H9 (cell line): ENCODE measurements around the gene SHISA3. TPM values are rescaled to one million over a fixed set of nuclear protein-coding genes. Genes with fewer than 3 reads are reported as not detected.

Source experiments
- DNase-seq: peaks from one replicate; pipeline ENCODE4 v3.0.0-alpha.2; 2017
- H2AFZ ChIP-seq: one replicate; pipeline ENCODE4 v1.6.1; 2013; ENCODE audit warnings: mild to moderate bottlenecking, low read length, control low read depth, moderate library complexity
- H2AK5ac ChIP-seq: 2 replicates; pipeline ENCODE4 v1.6.1; 2013; ENCODE audit warnings: low read length, control low read depth, mixed read lengths; ENCODE audit not compliant: insufficient read length
- H2BK120ac ChIP-seq: one replicate; pipeline ENCODE4 v1.6.1; 2013; ENCODE audit warnings: low read depth, mild to moderate bottlenecking, low read length, control low read depth, inconsistent platforms; ENCODE audit not compliant: poor library complexity, severe bottlenecking
- H2BK12ac ChIP-seq: 2 replicates; pipeline ENCODE4 v1.6.1; 2013; ENCODE audit warnings: low read length, control low read depth, mixed read lengths, low read depth; ENCODE audit not compliant: insufficient read length
- H2BK15ac ChIP-seq: 2 replicates; pipeline ENCODE4 v1.6.1; 2013; ENCODE audit warnings: low read depth, low read length, control low read depth
- H2BK20ac ChIP-seq: one replicate; pipeline ENCODE4 v1.6.1; 2013; ENCODE audit warnings: low read depth, mild to moderate bottlenecking, low read length, control low read depth, inconsistent platforms; ENCODE audit not compliant: poor library complexity, severe bottlenecking
- H2BK5ac ChIP-seq: 2 replicates; pipeline ENCODE4 v1.6.1; 2013; ENCODE audit warnings: low read length, control low read depth, mixed read lengths; ENCODE audit not compliant: insufficient read length
- H3K14ac ChIP-seq: 2 replicates; pipeline ENCODE4 v1.6.1; 2013; ENCODE audit warnings: low read length, control low read depth; ENCODE audit not compliant: insufficient read depth
- H3K18ac ChIP-seq: 2 replicates; pipeline ENCODE4 v1.6.1; 2013; ENCODE audit warnings: low read depth, mild to moderate bottlenecking, mixed read lengths, low read length, control low read depth; ENCODE audit not compliant: insufficient read length
- H3K23ac ChIP-seq: 2 replicates; pipeline ENCODE4 v1.6.1; 2013; ENCODE audit warnings: low read length, control low read depth, mixed read lengths, low read depth; ENCODE audit not compliant: insufficient read length
- H3K23me2 ChIP-seq: 2 replicates; pipeline ENCODE4 v1.6.1; 2013; ENCODE audit warnings: low read depth, mild to moderate bottlenecking, mixed read lengths, low read length, control low read depth; ENCODE audit not compliant: insufficient read length, poor library complexity, severe bottlenecking
- H3K27ac ChIP-seq: 2 replicates; pipeline ENCODE4 v1.5.1; 2013; ENCODE audit warnings: low read length, control low read depth, mixed read lengths, low read depth; ENCODE audit not compliant: insufficient read length
- H3K27me3 ChIP-seq: 2 replicates; pipeline ENCODE4 v1.6.1; 2013; ENCODE audit warnings: low read length, control low read depth, inconsistent platforms; ENCODE audit not compliant: insufficient read depth
- H3K4ac ChIP-seq: 2 replicates; pipeline ENCODE4 v1.6.1; 2013; ENCODE audit warnings: low read depth, mild to moderate bottlenecking, control low read depth, inconsistent platforms, low read length, moderate library complexity
- H3K4me1 ChIP-seq: 2 replicates; pipeline ENCODE4 v1.6.1; 2013; ENCODE audit warnings: low read length, control low read depth, inconsistent platforms; ENCODE audit not compliant: insufficient read depth
- H3K4me2 ChIP-seq: 2 replicates; pipeline ENCODE4 v1.6.1; 2013; ENCODE audit warnings: low read length, control low read depth, mixed read lengths; ENCODE audit not compliant: insufficient read length, insufficient read depth
- H3K56ac ChIP-seq: 2 replicates; pipeline ENCODE4 v1.6.1; 2013; ENCODE audit warnings: low read depth, mild to moderate bottlenecking, mixed read lengths, low read length, control low read depth; ENCODE audit not compliant: insufficient read length
- H3K79me1 ChIP-seq: 2 replicates; pipeline ENCODE4 v1.6.1; 2013; ENCODE audit warnings: low read depth, mild to moderate bottlenecking, moderate library complexity, low read length, control low read depth, inconsistent platforms; ENCODE audit not compliant: insufficient read depth, poor library complexity, severe bottlenecking
- H3K79me2 ChIP-seq: 2 replicates; pipeline ENCODE4 v1.6.1; 2013; ENCODE audit warnings: low read length, control low read depth, inconsistent platforms; ENCODE audit not compliant: insufficient read depth
- H3K9ac ChIP-seq: 2 replicates; pipeline ENCODE4 v1.6.1; 2013; ENCODE audit warnings: low read length, control low read depth, mixed read lengths; ENCODE audit not compliant: insufficient read length; ENCODE audit errors: extremely low read depth
- H3K9me3 ChIP-seq: one replicate; pipeline ENCODE4 v1.6.1; 2013; ENCODE audit warnings: low read depth, low read length, inconsistent platforms; ENCODE audit not compliant: control insufficient read depth
- H3T11ph ChIP-seq: one replicate; pipeline ENCODE4 v1.6.1; 2013; ENCODE audit warnings: mild to moderate bottlenecking, low read length, control low read depth, inconsistent platforms
- H4K20me1 ChIP-seq: one replicate; pipeline ENCODE4 v1.6.1; 2013; ENCODE audit not compliant: control insufficient read depth, insufficient read length, insufficient read depth
- H4K5ac ChIP-seq: 2 replicates; pipeline ENCODE4 v1.6.1; 2013; ENCODE audit warnings: low read depth, mild to moderate bottlenecking, mixed read lengths, low read length, control low read depth; ENCODE audit not compliant: insufficient read length
- H4K8ac ChIP-seq: replicated peaks from 2 replicates; pipeline ENCODE4 v1.6.1; 2013; ENCODE audit warnings: low read length, control low read depth, mixed read lengths, low read depth; ENCODE audit not compliant: insufficient read length
- H4K91ac ChIP-seq: 2 replicates; pipeline ENCODE4 v1.6.1; 2013; ENCODE audit warnings: low read depth, mild to moderate bottlenecking, moderate library complexity, mixed read lengths, low read length, control low read depth; ENCODE audit not compliant: insufficient read length
- H3K27ac Mint-ChIP-seq, 3 experiments: 2 replicates in 2 of 3; 3 replicates in 1 of 3; pipeline ENCODE4 v1.8.0; 2020 to 2021; ENCODE audit warnings: mixed read lengths in 3 of 3, mild to moderate bottlenecking in 1 of 3, moderate library complexity in 1 of 3
- H3K27me3 Mint-ChIP-seq: 2 replicates; pipeline ENCODE4 v1.8.0; 2021; ENCODE audit warnings: low read depth, mild to moderate bottlenecking, moderate library complexity, mixed read lengths
- H3K36me3 Mint-ChIP-seq, 3 experiments: 2 replicates in 2 of 3; 3 replicates in 1 of 3; pipeline ENCODE4 v1.8.0; 2020 to 2021; ENCODE audit warnings: low read depth in 3 of 3, mixed read lengths in 3 of 3; ENCODE audit not compliant: insufficient read depth in 1 of 3
- H3K4me1 Mint-ChIP-seq, 2 experiments: 2 replicates each; pipeline ENCODE4 v1.8.0; 2020; ENCODE audit warnings: mixed read lengths in 2 of 2
- H3K4me3 Mint-ChIP-seq, 2 experiments: 2 replicates in 1 of 2; 3 replicates in 1 of 2; pipeline ENCODE4 v1.8.0; 2020 to 2021; ENCODE audit warnings: mild to moderate bottlenecking in 2 of 2, mixed read lengths in 2 of 2, moderate library complexity in 1 of 2
- H3K9me3 Mint-ChIP-seq, 2 experiments: 2 replicates in 1 of 2; 3 replicates in 1 of 2; pipeline ENCODE4 v1.8.0; 2020; ENCODE audit warnings: mild to moderate bottlenecking in 2 of 2, mixed read lengths in 2 of 2, moderate library complexity in 1 of 2
- CTCF ChIP-seq: fragments of 200-600 bp; sonication (generic); conservative IDR thresholded peaks from 3 replicates; pipeline ENCODE4 v1.8.0; 2021; ENCODE audit warnings: antibody characterized with exemption, mild to moderate bottlenecking
- WGBS: extraction: QIAGEN DNeasy Blood & Tissue Kit; methylation state at CpG from one replicate; pipeline ENCODE4 v1.1.7; 2013; ENCODE audit warnings: missing lambda C conversion rate, low lambda C conversion rate, mixed read lengths; ENCODE audit not compliant: insufficient read length; ENCODE audit errors: extremely low coverage; 5-methylcytosine and 5-hydroxymethylcytosine counted together
- total RNA-seq: library from RNA; stranded (reverse); gene quantifications from 2 replicates; pipeline ENCODE4 v1.2.1, GENCODE V29; 2021

The SHISA3 gene
- total RNA-seq, 1 experiment from 2014 or later = 1.7 TPM

- Histone ChIP-seq H3K23me2 (no peaks in the 10 kb centered on the region), H4K91ac (no peak overlapping the region), H3K23ac (no peak overlapping the region), H2AK5ac (no peak overlapping the region), H4K8ac (no peak overlapping the region), H3K4me2 (no peak overlapping the region), H4K5ac (no peak overlapping the region), H3K18ac (no peak overlapping the region), H2AFZ (no peak overlapping the region), H3K4ac (no peak overlapping the region), H3K79me2 (no peaks in the 10 kb centered on the region), H3K27me3 (no peaks in the 10 kb centered on the region), H2BK12ac (no peak overlapping the region), H3K56ac (no peak overlapping the region), H2BK15ac (no peak overlapping the region), H2BK5ac (no peak overlapping the region), H3K9me3 (no peaks in the 10 kb centered on the region), H3K4me1 (no peaks in the 10 kb centered on the region), H3T11ph (no peak overlapping the region), H2BK120ac (no peak overlapping the region), H2BK20ac (no peak overlapping the region), H3K27ac (no peak overlapping the region), H3K79me1 (no peaks in the 10 kb centered on the region), H3K9ac (no peak overlapping the region), H3K14ac (no peak overlapping the region), H4K20me1 (no peaks in the 10 kb centered on the region)
- no peaks in the 10 kb centered on the region for H3K9me3 Mint-ChIP-seq
- no peaks in the 10 kb centered on the region for H3K36me3 Mint-ChIP-seq
- TF ChIP-seq CTCF = no peak
- DNase-seq = no peak
- H3K27ac Mint-ChIP-seq = no peak overlapping the region
- H3K4me1 Mint-ChIP-seq = peaks cover 16 to 18% of the 10 kb centered on the region in 2 experiments
- no CpG with 5 or more reads among the region's 2 CpGs for WGBS
- H3K27me3 Mint-ChIP-seq = peaks cover 3% of the 10 kb centered on the region
- no peak overlapping the region for H3K4me3 Mint-ChIP-seq
These were observed 49.0 kb upstream of the SHISA3 start for GRCh38 chr4:42348247-42348646.
